Activated naive CD8-positive, alpha-beta T cell treated with anti-CD3 and anti-CD28 coated beads for 36 hours (primary cell): ENCODE results near the gene ADCY7. TPM values are rescaled to one million over a fixed set of nuclear protein-coding genes. Genes with fewer than 3 reads are reported as not detected.
"Not testable (repeated sequence)": the region's sequence is repeated elsewhere in the genome, so short reads cannot be mapped to it uniquely, and the experiment has no call there.

Source experiments
- DNase-seq: peaks from one replicate; pipeline ENCODE4 v3.0.0; 2021
- H3K27ac Mint-ChIP-seq: one replicate; pipeline ENCODE4 v1.8.0; 2022; ENCODE audit warnings: mild to moderate bottlenecking, moderate library complexity, mixed read lengths
- H3K27me3 Mint-ChIP-seq: one replicate; pipeline ENCODE4 v1.8.0; 2022; ENCODE audit warnings: mild to moderate bottlenecking, mixed read lengths
- H3K36me3 Mint-ChIP-seq: one replicate; pipeline ENCODE4 v1.8.0; 2021; ENCODE audit warnings: mild to moderate bottlenecking, mixed read lengths
- H3K4me1 Mint-ChIP-seq: one replicate; pipeline ENCODE4 v1.8.0; 2021; ENCODE audit warnings: mixed read lengths
- H3K4me3 Mint-ChIP-seq: one replicate; pipeline ENCODE4 v1.8.0; 2022; ENCODE audit warnings: mild to moderate bottlenecking, moderate library complexity, mixed read lengths
- H3K9me3 Mint-ChIP-seq: one replicate; pipeline ENCODE4 v1.8.0; 2022; ENCODE audit warnings: mixed read lengths
- total RNA-seq, 2 experiments: library from RNA; stranded (reverse); gene quantifications; one replicate each; pipeline ENCODE4 v1.2.3, GENCODE V29; 2021

ADCY7 gene
- total RNA-seq, 2 experiments from 2014 or later = 72.3 to 73.1 TPM

DNA sequence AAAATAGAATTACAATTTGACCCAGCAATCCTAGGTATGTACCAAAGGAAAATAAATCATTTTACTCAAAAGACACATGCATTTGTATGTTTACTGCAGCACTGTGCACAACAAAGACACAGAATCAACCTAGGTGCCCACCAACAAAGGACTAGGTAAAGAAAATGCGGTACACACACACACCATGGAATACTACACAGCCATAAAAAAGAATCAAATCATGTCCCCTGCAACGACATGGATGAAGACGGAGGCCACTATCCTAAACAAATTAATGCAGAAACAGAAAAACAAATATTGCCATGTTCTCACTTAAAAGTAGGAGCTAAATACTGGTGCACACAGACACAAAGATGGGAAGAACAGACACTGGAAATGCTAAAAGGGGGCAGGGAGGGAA is 66.2 kb downstream of the ADCY7 start:
- no peak overlapping the region for H3K4me3 Mint-ChIP-seq
- no peak overlapping the region for H3K27ac Mint-ChIP-seq
- no peaks in the 10 kb centered on the region for H3K27me3 Mint-ChIP-seq
- peaks cover 22% of the 10 kb centered on the region for H3K36me3 Mint-ChIP-seq
- no peak for DNase-seq
- no peaks in the 10 kb centered on the region for H3K9me3 Mint-ChIP-seq
- peaks cover 14% of the 10 kb centered on the region for H3K4me1 Mint-ChIP-seq

GRCh38 chr16:50334106-50334975 is 68.0 kb downstream of the ADCY7 start:
- H3K36me3 Mint-ChIP-seq = peaks cover 25% of the 10 kb centered on the region
- H3K4me3 Mint-ChIP-seq = no peak overlapping the region
- H3K4me1 Mint-ChIP-seq = peaks cover 22% of the 10 kb centered on the region
- H3K27ac Mint-ChIP-seq = peak overlapping the region; percentile 13
- no peak for DNase-seq
- no peaks in the 10 kb centered on the region for H3K27me3 Mint-ChIP-seq
- H3K9me3 Mint-ChIP-seq = no peaks in the 10 kb centered on the region

- Mint-ChIP-seq H3K27me3 (no peaks in the 10 kb centered on the region), H3K36me3 (peaks cover 24% of the 10 kb centered on the region), H3K4me1 (peaks cover 20% of the 10 kb centered on the region), H3K4me3 (no peak overlapping the region), H3K9me3 (no peaks in the 10 kb centered on the region), H3K27ac (no peak overlapping the region)
- no peak for DNase-seq
Measured at GRCh38 chr16:50335196-50335958, 69.0 kb downstream of the ADCY7 start.

GRCh38 chr16:50336884-50337283 is 70.5 kb downstream of the ADCY7 start:
- Mint-ChIP-seq H3K4me1 (peaks cover 19% of the 10 kb centered on the region), H3K27me3 (no peaks in the 10 kb centered on the region), H3K36me3 (peaks cover 24% of the 10 kb centered on the region), H3K4me3 (no peak overlapping the region), H3K27ac (no peak overlapping the region), H3K9me3 (no peaks in the 10 kb centered on the region)
- DNase-seq = no peak

GRCh38 chr16:50338371-50339231 is 72.2 kb downstream of the ADCY7 start:
- no peaks in the 10 kb centered on the region for H3K27me3 Mint-ChIP-seq
- no peaks in the 10 kb centered on the region for H3K9me3 Mint-ChIP-seq
- H3K4me3 Mint-ChIP-seq = no peak overlapping the region
- peak overlapping the region; percentile 10 for H3K27ac Mint-ChIP-seq
- DNase-seq = no peak
- H3K36me3 Mint-ChIP-seq = peaks cover 17% of the 10 kb centered on the region
- H3K4me1 Mint-ChIP-seq = peaks cover 22% of the 10 kb centered on the region

DNA sequence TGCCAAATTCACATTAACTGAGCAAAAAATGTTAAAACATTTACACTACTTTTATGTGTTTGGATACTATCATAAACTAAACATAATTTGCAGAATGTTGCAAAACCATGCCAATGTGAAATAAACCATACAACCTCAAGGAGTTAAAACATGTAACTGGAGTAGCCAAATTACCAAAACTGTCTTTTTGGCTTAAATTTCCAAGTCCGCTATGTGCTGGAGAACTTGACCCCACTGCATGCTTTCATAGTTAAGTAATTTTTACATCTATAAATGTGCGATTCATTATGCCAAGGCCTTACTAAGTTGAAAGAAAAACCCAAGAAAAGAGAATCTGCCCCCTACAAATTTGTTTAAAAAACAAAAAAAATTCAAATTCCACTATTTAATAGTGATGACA is 74.2 kb downstream of the ADCY7 start:
- Mint-ChIP-seq H3K9me3 (no peaks in the 10 kb centered on the region), H3K4me3 (no peak overlapping the region), H3K4me1 (peaks cover 20% of the 10 kb centered on the region), H3K36me3 (peaks cover 26% of the 10 kb centered on the region), H3K27ac (no peak overlapping the region), H3K27me3 (no peaks in the 10 kb centered on the region)
- no peak for DNase-seq

- Mint-ChIP-seq H3K36me3 (peaks cover 41% of the 10 kb centered on the region), H3K4me1 (peaks cover 13% of the 10 kb centered on the region)
- not testable (repeated sequence) for H3K27ac Mint-ChIP-seq, H3K4me3 Mint-ChIP-seq, H3K27me3 Mint-ChIP-seq, DNase-seq, H3K9me3 Mint-ChIP-seq
Measured at GRCh38 chr16:50343566-50343965, 77.2 kb downstream of the ADCY7 start.

DNA sequence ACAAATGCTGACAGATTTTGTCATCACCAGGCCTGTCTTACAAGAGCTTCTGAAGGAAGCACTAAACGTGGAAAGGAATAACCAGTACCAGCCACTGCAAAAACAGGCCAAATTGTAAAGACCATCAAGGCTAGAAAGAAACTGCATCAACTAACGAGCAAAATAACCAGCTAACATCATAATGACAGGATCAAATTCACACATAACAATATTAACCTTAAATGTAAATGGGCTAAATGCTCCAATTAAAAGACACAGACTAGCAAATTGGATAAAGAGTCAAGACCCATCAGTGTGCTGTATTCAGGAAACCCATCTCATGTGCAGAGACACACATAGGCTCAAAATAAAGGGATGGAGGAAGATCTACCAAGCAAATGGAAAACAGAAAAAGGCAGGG is 78.9 kb downstream of the ADCY7 start:
- not testable (repeated sequence) for H3K4me3 Mint-ChIP-seq, H3K4me1 Mint-ChIP-seq, DNase-seq, H3K27ac Mint-ChIP-seq, H3K9me3 Mint-ChIP-seq, H3K27me3 Mint-ChIP-seq
- peaks cover 51% of the 10 kb centered on the region for H3K36me3 Mint-ChIP-seq

DNA sequence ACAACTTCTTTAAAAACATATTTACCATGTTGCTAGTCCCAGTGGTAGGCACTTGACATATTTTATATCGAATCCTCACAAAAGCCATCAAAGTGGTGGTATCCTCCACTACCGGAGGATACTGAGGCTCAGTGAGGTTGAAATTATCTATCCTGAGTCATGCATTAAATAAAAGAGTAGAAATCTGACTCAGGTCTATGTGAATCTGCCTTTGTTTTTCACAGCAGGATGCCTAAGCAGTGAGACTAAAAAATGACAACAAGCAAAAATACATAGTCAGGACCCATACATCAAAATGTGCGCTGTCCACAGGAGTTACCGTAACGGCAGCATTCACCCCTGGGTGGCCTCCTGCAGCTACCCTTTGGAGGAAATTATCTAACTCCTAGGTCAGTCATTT is 84.8 kb downstream of the ADCY7 start:
- Mint-ChIP-seq H3K4me3 (no peak overlapping the region), H3K36me3 (peaks cover 40% of the 10 kb centered on the region), H3K27ac (no peak overlapping the region), H3K4me1 (peaks cover 12% of the 10 kb centered on the region), H3K9me3 (peaks cover 2% of the 10 kb centered on the region), H3K27me3 (no peaks in the 10 kb centered on the region)
- DNase-seq = no peak

- Mint-ChIP-seq H3K4me1 (peaks cover 9% of the 10 kb centered on the region), H3K9me3 (peaks cover 2% of the 10 kb centered on the region), H3K4me3 (no peak overlapping the region), H3K27ac (no peak overlapping the region), H3K36me3 (peaks cover 36% of the 10 kb centered on the region), H3K27me3 (no peaks in the 10 kb centered on the region)
- DNase-seq = no peak
Measured at GRCh38 chr16:50351952-50352351, 85.6 kb downstream of the ADCY7 start.

DNA sequence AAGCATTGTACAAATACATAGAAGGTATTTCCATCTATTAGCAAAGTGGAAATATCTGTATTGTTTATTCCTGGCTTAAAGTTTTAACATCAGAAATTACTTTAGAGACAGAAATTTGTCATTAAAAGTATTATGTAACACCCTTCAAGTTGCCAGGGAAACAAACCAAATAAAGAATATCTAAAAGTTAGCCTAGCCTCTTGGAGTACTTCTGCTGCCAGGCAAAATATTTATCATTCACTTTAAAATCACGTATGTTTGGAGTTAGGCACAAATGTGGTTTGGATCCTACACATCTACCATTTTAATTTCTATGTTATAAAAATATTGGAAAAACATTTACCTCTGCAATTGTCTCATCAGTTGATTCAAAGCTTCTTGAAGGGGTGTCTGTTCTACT is 87.7 kb downstream of the ADCY7 start:
- Mint-ChIP-seq H3K36me3 (peaks cover 22% of the 10 kb centered on the region), H3K4me3 (no peak overlapping the region), H3K4me1 (peaks cover 12% of the 10 kb centered on the region), H3K27me3 (no peaks in the 10 kb centered on the region), H3K9me3 (peaks cover 2% of the 10 kb centered on the region), H3K27ac (no peak overlapping the region)
- DNase-seq = no peak

DNA sequence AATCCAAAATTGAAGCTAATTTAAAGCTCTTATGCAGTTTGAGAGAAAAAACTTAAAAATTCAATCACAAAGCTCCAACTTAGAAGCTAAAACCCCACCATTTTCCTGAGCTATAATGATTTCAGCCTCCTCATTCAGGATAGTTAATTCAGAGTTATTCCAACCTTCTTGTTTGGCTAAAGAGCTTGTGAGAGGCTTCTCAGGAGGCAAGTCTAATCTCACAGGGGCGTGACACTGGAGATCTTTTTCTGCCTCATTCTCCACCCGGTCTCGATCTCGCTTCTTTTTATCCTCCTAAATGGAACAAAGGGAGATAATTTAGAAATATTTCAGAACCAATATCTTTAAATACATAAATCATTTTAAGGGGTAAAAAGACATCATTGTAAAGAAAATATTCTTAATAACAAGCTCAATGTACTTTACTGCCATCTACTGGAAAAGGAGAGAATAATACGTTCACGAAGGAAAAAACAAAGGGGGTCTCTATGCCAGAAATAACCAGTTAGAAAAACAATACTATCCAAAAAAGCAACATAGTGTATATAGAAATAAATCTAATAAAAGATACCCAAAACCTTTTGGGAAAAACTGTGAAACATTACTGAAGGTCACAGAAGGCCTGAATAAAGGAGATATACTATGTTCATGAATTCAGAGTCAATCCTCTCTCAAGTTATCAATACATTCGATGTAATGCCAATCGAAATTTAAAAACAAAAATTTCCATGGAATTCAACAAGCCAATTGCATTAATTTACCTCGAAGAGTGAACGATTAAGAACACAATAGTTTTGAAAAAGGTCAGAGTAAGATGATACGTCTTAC is 88.5 kb downstream of the ADCY7 start:
- no peak for DNase-seq

GRCh38 chr16:50359626-50360025 is 93.3 kb downstream of the ADCY7 start:
- Mint-ChIP-seq H3K4me3 (no peak overlapping the region), H3K4me1 (peaks cover 36% of the 10 kb centered on the region), H3K36me3 (peaks cover 10% of the 10 kb centered on the region), H3K9me3 (no peaks in the 10 kb centered on the region), H3K27ac (no peak overlapping the region), H3K27me3 (no peaks in the 10 kb centered on the region)
- no peak for DNase-seq

More for the DNA sequence above, 88.5 kb downstream of the ADCY7 start:
- no peak overlapping the region for H3K27ac Mint-ChIP-seq
- no peak overlapping the region for H3K4me3 Mint-ChIP-seq
- peaks cover 19% of the 10 kb centered on the region for H3K36me3 Mint-ChIP-seq
- H3K9me3 Mint-ChIP-seq = no peaks in the 10 kb centered on the region
- H3K27me3 Mint-ChIP-seq = no peaks in the 10 kb centered on the region
- peaks cover 18% of the 10 kb centered on the region for H3K4me1 Mint-ChIP-seq

DNA sequence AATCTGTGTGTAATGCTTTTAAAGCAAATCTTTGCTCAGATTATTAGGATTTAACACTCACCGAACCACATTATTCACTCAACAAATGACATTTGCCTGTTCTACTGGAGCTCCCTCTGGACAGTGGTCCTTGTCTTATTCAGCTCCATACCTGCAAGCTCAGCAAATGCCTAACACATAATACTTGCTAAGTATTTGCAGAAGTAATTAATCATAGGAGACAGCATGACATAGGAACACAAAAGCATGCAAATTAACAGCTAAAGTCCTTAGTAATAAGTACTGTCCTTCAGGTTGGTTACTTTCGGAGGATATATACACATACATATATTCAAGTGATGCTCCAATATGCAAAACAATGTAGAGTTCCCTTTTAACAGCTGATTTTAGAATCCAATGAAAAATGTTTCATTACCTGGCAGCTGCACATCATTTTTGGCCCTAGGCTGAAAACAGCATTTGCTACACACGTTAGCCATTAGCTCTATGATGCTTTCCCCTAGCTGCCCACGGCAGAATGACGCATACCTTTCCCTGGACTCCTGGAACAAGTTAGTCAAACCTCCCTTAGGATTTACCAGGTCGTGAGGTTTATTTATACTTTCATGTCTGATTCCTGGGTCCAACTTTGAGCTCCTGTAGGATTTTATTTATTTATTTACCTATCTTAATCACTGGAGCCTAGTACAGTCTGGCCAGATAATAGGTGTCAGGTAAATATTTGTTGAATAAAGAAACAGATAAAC is 93.9 kb downstream of the ADCY7 start:
- peaks cover 36% of the 10 kb centered on the region for H3K4me1 Mint-ChIP-seq
- H3K36me3 Mint-ChIP-seq = peaks cover 12% of the 10 kb centered on the region
- H3K9me3 Mint-ChIP-seq = no peaks in the 10 kb centered on the region
- no peak for DNase-seq
- H3K4me3 Mint-ChIP-seq = no peak overlapping the region
- no peaks in the 10 kb centered on the region for H3K27me3 Mint-ChIP-seq
- no peak overlapping the region for H3K27ac Mint-ChIP-seq
